Esophagus muscularis mucosa (tissue), 4 donors: Measurements from ENCODE around the gene TRIM28. TPM values are rescaled to one million over a fixed set of nuclear protein-coding genes. Genes with fewer than 3 reads are reported as not detected.
"Not testable (repeated sequence)": the region's sequence is repeated elsewhere in the genome, so short reads cannot be mapped to it uniquely, and the experiment has no call there.

ENCODE experiments used
- DNase-seq: peaks from one replicate; pipeline ENCODE4 v3.0.0-alpha.2; 2017; ENCODE audit errors: extremely low spot score
- H3K27ac ChIP-seq, 4 donors: fragments of 200-600 bp; sonication (generic); replicated peaks in 1 of 4; 1 replicate in 3 of 4; 2 replicates in 1 of 4; pipeline ENCODE4 v1.5.1; 2016 to 2019; ENCODE audit warnings: mild to moderate bottlenecking in 1 of 4
- H3K27me3 ChIP-seq, 4 donors: fragments of 200-600 bp; sonication (generic); one replicate each; pipeline versions ENCODE4 v1.5.1 to v1.6.0; 2016 to 2019
- H3K36me3 ChIP-seq, 4 donors: fragments of 200-600 bp; sonication (generic); one replicate each; pipeline ENCODE4 v1.5.1; 2016 to 2019
- H3K4me1 ChIP-seq, 4 donors: fragments of 200-600 bp; sonication (generic); one replicate each; pipeline ENCODE4 v1.5.1; 2016 to 2019
- H3K4me3 ChIP-seq, 4 donors: fragments of 200-600 bp; sonication (generic); 1 replicate in 2 of 4; 2 replicates in 2 of 4; pipeline ENCODE4 v1.5.1; 2016 to 2019; ENCODE audit warnings: mild to moderate bottlenecking in 4 of 4, moderate library complexity in 1 of 4
- H3K9me3 ChIP-seq, 4 donors: fragments of 200-600 bp; sonication (generic); 1 replicate in 3 of 4; 2 replicates in 1 of 4; pipeline ENCODE4 v1.5.1; 2016 to 2019
- CTCF ChIP-seq, 3 experiments: fragments of 200-600 bp in 2 of 3; fragments of 450-650 bp in 1 of 3; sonication (generic) in 2 of 3; IDR thresholded peaks; one replicate each; pipeline ENCODE4 v1.5.1; 2017 to 2019; ENCODE audit warnings: antibody characterized with exemption in 3 of 3, mild to moderate bottlenecking in 2 of 3, moderate library complexity in 1 of 3
- EP300 ChIP-seq: sonication (generic); formaldehyde crosslinking; IDR thresholded peaks from one replicate; pipeline ENCODE4 v1.6.1; 2017; ENCODE audit warnings: antibody characterized with exemption
- POLR2A ChIP-seq: fragments of 450-650 bp; IDR thresholded peaks from one replicate; pipeline ENCODE4 v1.6.1; 2017; ENCODE audit warnings: antibody characterized with exemption, moderate library complexity, mild to moderate bottlenecking, low read depth
- POLR2AphosphoS5 ChIP-seq, 2 donors: sonication (generic); formaldehyde crosslinking; IDR thresholded peaks; one replicate each; pipeline ENCODE4 v1.6.1; 2017; ENCODE audit warnings: antibody characterized with exemption in 2 of 2
- WGBS: methylation state at CpG from one replicate; pipeline ENCODE4 v1.1.5; 2018; 5-methylcytosine and 5-hydroxymethylcytosine counted together
- intact Hi-C: fragments of 100-400 bp; cut with DNase I; formaldehyde crosslinking; loops from one replicate; pipeline ENCODE4 v1.15.1; 2023
- total RNA-seq, 4 donors: library from RNA; depleted of rRNA; stranded (reverse); fragments of >200 nt; gene quantifications; one replicate each; pipeline versions ENCODE4 v1.1.0 to v1.2.1, GENCODE V29; 2016

Gene TRIM28
- total RNA-seq, 4 donors from 2014 or later: 152 to 319 (median 264) TPM

- DNase-seq: no peak
- no peaks in the 10 kb centered on the region for H3K27me3 ChIP-seq
- H3K4me1 ChIP-seq: peaks cover 16 to 29% (median 23%) of the 10 kb centered on the region in 4 donors
- 96% methylated on average over 6 of the region's 14 CpGs for WGBS
- no peaks in the 10 kb centered on the region for H3K36me3 ChIP-seq
- TF ChIP-seq POLR2A (no peak), CTCF (IDR thresholded peaks at IDR 0.05) (no peak), EP300 (no peak), POLR2AphosphoS5 (IDR thresholded peaks at IDR 0.05) (no peak)
- peak overlapping the region; percentile 55 to 66 (median 62) for H3K4me3 ChIP-seq
- intact Hi-C loops: no loop called here
- H3K27ac ChIP-seq: peak overlapping the region in 1 of 4 donors; percentile 75
- H3K9me3 ChIP-seq: no peaks in the 10 kb centered on the region
Measured at GRCh38 chr19:58500242-58500641, 43.6 kb upstream of the TRIM28 start.

- H3K4me1 ChIP-seq, H3K9me3 ChIP-seq, H3K4me3 ChIP-seq, H3K27ac ChIP-seq, DNase-seq, intact Hi-C loops, H3K36me3 ChIP-seq, H3K27me3 ChIP-seq: not testable (repeated sequence)
- WGBS: 83% methylated on average over 7 of the region's 8 CpGs
Measured at GRCh38 chr19:58507602-58508223, 36.2 kb upstream of the TRIM28 start.

GRCh38 chr19:58509731-58510083 lies 34.2 kb upstream of the TRIM28 start:
- 91% methylated on average over 7 of the region's 11 CpGs for WGBS
- peaks cover 0 to 9% (median 4%) of the 10 kb centered on the region in 4 donors for H3K36me3 ChIP-seq
- H3K4me1 ChIP-seq: peaks cover 10 to 19% (median 16%) of the 10 kb centered on the region in 4 donors
- H3K27ac ChIP-seq: no peak overlapping the region
- H3K4me3 ChIP-seq: no peak overlapping the region
- TF ChIP-seq EP300: no peak
- no peak for TF ChIP-seq CTCF (IDR thresholded peaks at IDR 0.05)
- no peak for TF ChIP-seq POLR2AphosphoS5 (IDR thresholded peaks at IDR 0.05)
- no peak for TF ChIP-seq POLR2A
- intact Hi-C loops: no loop called here
- no peaks in the 10 kb centered on the region for H3K27me3 ChIP-seq
- no peaks in the 10 kb centered on the region for H3K9me3 ChIP-seq
- no peak for DNase-seq

GRCh38 chr19:58510084-58510862 lies 33.6 kb upstream of the TRIM28 start:
- no peaks in the 10 kb centered on the region for H3K9me3 ChIP-seq
- intact Hi-C loops: no loop called here
- H3K27me3 ChIP-seq: no peaks in the 10 kb centered on the region
- no peak for DNase-seq
- no peak for TF ChIP-seq POLR2AphosphoS5 (IDR thresholded peaks at IDR 0.05)
- no peak for TF ChIP-seq POLR2A
- no peak for TF ChIP-seq CTCF (IDR thresholded peaks at IDR 0.05)
- no peak for TF ChIP-seq EP300
- peaks cover 0 to 14% (median 5%) of the 10 kb centered on the region in 4 donors for H3K36me3 ChIP-seq
- H3K4me3 ChIP-seq: no peak overlapping the region
- 86% methylated on average over 8 of the region's 8 CpGs for WGBS
- no peak overlapping the region for H3K27ac ChIP-seq
- H3K4me1 ChIP-seq: peaks cover 16 to 22% (median 21%) of the 10 kb centered on the region in 4 donors

- Histone ChIP-seq H3K4me3 (no peak within 1 kb of the TSS), H3K27me3 (no peaks in the 10 kb centered on the region), H3K9me3 (no peaks in the 10 kb centered on the region), H3K4me1 (peaks cover 26 to 35% (median 34%) of the 10 kb centered on the region in 4 donors), H3K36me3 (peaks cover 6 to 28% (median 18%) of the 10 kb centered on the region in 4 donors), H3K27ac (no peak within 1 kb of the TSS)
- WGBS: 90% methylated on average over 9 of the region's 25 CpGs
- TF ChIP-seq EP300 (no peak), CTCF (IDR thresholded peaks at IDR 0.05) (no peak), POLR2A (no peak), POLR2AphosphoS5 (IDR thresholded peaks at IDR 0.05) (no peak)
- DNase-seq: no peak
- intact Hi-C loops: no loop called here
Measured at GRCh38 chr19:58511353-58512208, 32.3 kb upstream of the TRIM28 start, which contains the start of gene SLC27A5. Gene SLC27A5 (minus strand): TSS chr19:58511992. CDS start chr19:58511955, 37 bp downstream.
